ENCODE measurements around the gene CHRNA7. TPM values are rescaled to one million over a fixed set of nuclear protein-coding genes. Genes with fewer than 3 reads are reported as not detected.

The CHRNA7 gene
- total RNA-seq, 1 donor from 2014 or later = 1.5 TPM

- Histone ChIP-seq H3K36me3 (ENCODE audit: insufficient read depth, low read length) (no peaks in the 10 kb centered on the region), H3K9ac (ENCODE audit: low read length) (no peak overlapping the region), H3K27ac (ENCODE audit: low read depth, low read length) (no peak overlapping the region), H3K4me3 (ENCODE audit: insufficient read depth, low read depth, low read length) (no peak overlapping the region), H3K79me2 (ENCODE audit: insufficient read depth, low read length) (no peaks in the 10 kb centered on the region), H2AFZ (ENCODE audit: low read depth, low read length) (no peak overlapping the region), H3K4me2 (ENCODE audit: low read length) (no peak overlapping the region), H3K9me3 (ENCODE audit: insufficient read depth, low read depth, low read length) (no peaks in the 10 kb centered on the region), H4K20me1 (ENCODE audit: insufficient read depth, low read length) (no peaks in the 10 kb centered on the region), H3K27me3 (ENCODE audit: insufficient read depth, low read length) (no peaks in the 10 kb centered on the region), H3K4me1 (ENCODE audit: insufficient read depth, low read length) (no peaks in the 10 kb centered on the region)
- H3K4me3 Mint-ChIP-seq (ENCODE audit: unreplicated experiment) = no peak overlapping the region
- no peak for DNase-seq (ENCODE audit: low read depth)
- no peaks in the 10 kb centered on the region for H3K9me3 Mint-ChIP-seq (ENCODE audit: unreplicated experiment)
- no peak for FAIRE-seq
- no peak for TF ChIP-seq CTCF (IDR thresholded peaks at IDR 0.05; ENCODE audit: insufficient read depth, low read depth, low read length)
- no peak for TF ChIP-seq EZH2 (IDR thresholded peaks at IDR 0.05; ENCODE audit: insufficient read depth, low read length)
- no peaks in the 10 kb centered on the region for H3K27me3 Mint-ChIP-seq (ENCODE audit: low read depth, unreplicated experiment)
- no peak overlapping the region for H3K27ac Mint-ChIP-seq (ENCODE audit: unreplicated experiment)
- H3K4me1 Mint-ChIP-seq (ENCODE audit: low read depth, unreplicated experiment) = no peaks in the 10 kb centered on the region
- no peaks in the 10 kb centered on the region for H3K36me3 Mint-ChIP-seq (ENCODE audit: low read depth, unreplicated experiment)
Observed at GRCh38 chr15:32089851-32090359, 59.6 kb downstream of the CHRNA7 start.

GRCh38 chr15:32091505-32092380 lies 61.4 kb downstream of the CHRNA7 start:
- H3K4me1 ChIP-seq (ENCODE audit: insufficient read depth, low read length) = no peaks in the 10 kb centered on the region
- no peak for FAIRE-seq
- Mint-ChIP-seq H3K4me3 (ENCODE audit: unreplicated experiment) (no peak overlapping the region), H3K9me3 (ENCODE audit: unreplicated experiment) (no peaks in the 10 kb centered on the region), H3K27me3 (ENCODE audit: low read depth, unreplicated experiment) (no peaks in the 10 kb centered on the region), H3K4me1 (ENCODE audit: low read depth, unreplicated experiment) (no peaks in the 10 kb centered on the region), H3K27ac (ENCODE audit: unreplicated experiment) (no peak overlapping the region), H3K36me3 (ENCODE audit: low read depth, unreplicated experiment) (no peaks in the 10 kb centered on the region)
- no peak overlapping the region for H3K27ac ChIP-seq (ENCODE audit: low read depth, low read length)
- H3K79me2 ChIP-seq (ENCODE audit: insufficient read depth, low read length) = no peaks in the 10 kb centered on the region
- TF ChIP-seq EZH2 (IDR thresholded peaks at IDR 0.05; ENCODE audit: insufficient read depth, low read length) (no peak), CTCF (IDR thresholded peaks at IDR 0.05; ENCODE audit: insufficient read depth, low read depth, low read length) (no peak)
- H4K20me1 ChIP-seq (ENCODE audit: insufficient read depth, low read length) = no peaks in the 10 kb centered on the region
- H3K9ac ChIP-seq (ENCODE audit: low read length) = no peak overlapping the region
- no peaks in the 10 kb centered on the region for H3K9me3 ChIP-seq (ENCODE audit: insufficient read depth, low read depth, low read length)
- no peak overlapping the region for H3K4me3 ChIP-seq (ENCODE audit: insufficient read depth, low read depth, low read length)
- H3K27me3 ChIP-seq (ENCODE audit: insufficient read depth, low read length) = no peaks in the 10 kb centered on the region
- DNase-seq (ENCODE audit: low read depth) = no peak
- H3K4me2 ChIP-seq (ENCODE audit: low read length) = no peak overlapping the region
- no peak overlapping the region for H2AFZ ChIP-seq (ENCODE audit: low read depth, low read length)
- no peaks in the 10 kb centered on the region for H3K36me3 ChIP-seq (ENCODE audit: insufficient read depth, low read length)

GRCh38 chr15:32096213-32096612 lies 65.9 kb downstream of the CHRNA7 start:
- no peak overlapping the region for H3K4me3 Mint-ChIP-seq (ENCODE audit: unreplicated experiment)
- H3K36me3 ChIP-seq (ENCODE audit: insufficient read depth, low read length) = no peaks in the 10 kb centered on the region
- H3K9me3 Mint-ChIP-seq (ENCODE audit: unreplicated experiment) = no peaks in the 10 kb centered on the region
- no peaks in the 10 kb centered on the region for H3K79me2 ChIP-seq (ENCODE audit: insufficient read depth, low read length)
- H3K4me1 Mint-ChIP-seq (ENCODE audit: low read depth, unreplicated experiment) = no peaks in the 10 kb centered on the region
- no peak overlapping the region for H3K27ac Mint-ChIP-seq (ENCODE audit: unreplicated experiment)
- no peaks in the 10 kb centered on the region for H3K36me3 Mint-ChIP-seq (ENCODE audit: low read depth, unreplicated experiment)
- TF ChIP-seq EZH2 (IDR thresholded peaks at IDR 0.05; ENCODE audit: insufficient read depth, low read length) (no peak), CTCF (IDR thresholded peaks at IDR 0.05; ENCODE audit: insufficient read depth, low read depth, low read length) (no peak)
- no peak overlapping the region for H3K4me2 ChIP-seq (ENCODE audit: low read length)
- no peak overlapping the region for H3K4me3 ChIP-seq (ENCODE audit: insufficient read depth, low read depth, low read length)
- no peaks in the 10 kb centered on the region for H3K27me3 ChIP-seq (ENCODE audit: insufficient read depth, low read length)
- H3K9me3 ChIP-seq (ENCODE audit: insufficient read depth, low read depth, low read length) = no peaks in the 10 kb centered on the region
- DNase-seq (ENCODE audit: low read depth) (no peak), FAIRE-seq (no peak)
- H3K9ac ChIP-seq (ENCODE audit: low read length) = no peak overlapping the region
- peaks cover 3% of the 10 kb centered on the region for H3K27me3 Mint-ChIP-seq (ENCODE audit: low read depth, unreplicated experiment)
- no peaks in the 10 kb centered on the region for H4K20me1 ChIP-seq (ENCODE audit: insufficient read depth, low read length)
- no peak overlapping the region for H2AFZ ChIP-seq (ENCODE audit: low read depth, low read length)
- no peaks in the 10 kb centered on the region for H3K4me1 ChIP-seq (ENCODE audit: insufficient read depth, low read length)
- no peak overlapping the region for H3K27ac ChIP-seq (ENCODE audit: low read depth, low read length)
